Transverse colon (tissue), 4 donors: Measurements from ENCODE around the gene CHCHD4. TPM values are rescaled to one million over a fixed set of nuclear protein-coding genes. Genes with fewer than 3 reads are reported as not detected.
A peak's percentile ranks its signal among the peaks of the same experiment; 100 is the strongest.

Experiments
- DNase-seq: peaks from one replicate; pipeline ENCODE4 v3.0.0-alpha.2; 2019
- H3K27ac ChIP-seq, 4 donors: fragments of 200-600 bp; sonication (generic); 2 replicates each; pipeline ENCODE4 v1.5.1; 2016 to 2018; ENCODE audit warnings: inconsistent platforms in 4 of 4
- H3K27me3 ChIP-seq: fragments of 200-600 bp; sonication (generic); 2 replicates; pipeline ENCODE4 v1.5.1; 2017; ENCODE audit warnings: inconsistent platforms
- H3K36me3 ChIP-seq, 4 donors: fragments of 200-600 bp; sonication (generic); 2 replicates each; pipeline ENCODE4 v1.5.1; 2017 to 2019; ENCODE audit warnings: inconsistent platforms in 4 of 4
- H3K4me1 ChIP-seq, 4 donors: fragments of 200-600 bp; sonication (generic); 2 replicates each; pipeline ENCODE4 v1.5.1; 2017 to 2020; ENCODE audit warnings: inconsistent platforms in 4 of 4
- H3K4me3 ChIP-seq, 4 donors: fragments of 200-600 bp; sonication (generic); 1 replicate in 1 of 4; 2 replicates in 3 of 4; pipeline versions ENCODE4 v1.5.1 to v1.6.1; 2017 to 2019; ENCODE audit warnings: inconsistent platforms in 4 of 4
- H3K9me3 ChIP-seq, 2 donors: fragments of 200-600 bp; sonication (generic); 2 replicates each; pipeline ENCODE4 v1.5.1; 2017 to 2019; ENCODE audit warnings: inconsistent platforms in 2 of 2
- EP300 ChIP-seq: sonication (generic); formaldehyde crosslinking; IDR thresholded peaks from one replicate; pipeline ENCODE4 v1.6.1; 2017; ENCODE audit warnings: antibody characterized with exemption, low read depth
- POLR2A ChIP-seq: fragments of 450-650 bp; IDR thresholded peaks from one replicate; pipeline ENCODE4 v1.6.1; 2016; ENCODE audit warnings: antibody characterized with exemption, mild to moderate bottlenecking, moderate library complexity
- POLR2AphosphoS5 ChIP-seq, 3 donors: sonication (generic); formaldehyde crosslinking; IDR thresholded peaks; one replicate each; pipeline ENCODE4 v1.6.1; 2016; ENCODE audit warnings: antibody characterized with exemption in 3 of 3
- WGBS, 2 donors: methylation state at CpG; one replicate each; pipeline ENCODE4 v1.1.5; 2018; ENCODE audit warnings: low coverage in 1 of 2; 5-methylcytosine and 5-hydroxymethylcytosine counted together
- in situ Hi-C, 4 donors: fragments of 200-750 bp; cut with MboI; loops; one replicate each; pipeline versions ENCODE4 v1.15.0 to v1.15.1; 2017; ENCODE audit warnings: low sequenced_read_pairs in 3 of 4, low pct_ligation_motif_present in 1 of 4, low pct_unique_long_range_greater_than_20kb in 1 of 4
- intact Hi-C: fragments of 100-400 bp; cut with DNase I; formaldehyde crosslinking; loops from one replicate; pipeline ENCODE4 v1.15.1; 2023; ENCODE audit warnings: low total_unique reads
- total RNA-seq, 4 donors: library from RNA; depleted of rRNA; stranded (reverse); fragments of >200 nt; gene quantifications; one replicate each; pipeline ENCODE4 v1.1.0, GENCODE V29; 2016
- TF ChIP-seq, protein P1 (sequence below), 5 experiments: fragments of 200-600 bp in 3 of 5; fragments of 450-650 bp in 2 of 5; sonication (generic) in 3 of 5; IDR thresholded peaks; 1 replicate in 2 of 5; 2 replicates in 3 of 5; pipeline ENCODE4 v1.5.1; 2016 to 2017; ENCODE audit warnings: antibody characterized with exemption in 5 of 5, inconsistent platforms in 3 of 5, mild to moderate bottlenecking in 2 of 5, moderate library complexity in 1 of 5

The CHCHD4 gene
- total RNA-seq, 4 donors from 2014 or later, result 0.80 to 22.1 (median 13.5) TPM

GRCh38 chr3:14152963-14153355, 28.3 kb upstream of the CHCHD4 start:
- peaks cover 0 to 27% (median 4%) of the 10 kb centered on the region in 4 donors for H3K36me3 ChIP-seq
- in situ Hi-C loops, result loop anchor here in 1 of 4 donors (25.0 kb wide), 1 partner anchor 266 kb away; the partner anchor contains the start of gene WNT7A
- intact Hi-C loops, result no loop called here
- 86% methylated on average over 4 of the region's 4 CpGs; no CpG with 5 or more reads in 1 of the 2 donors for WGBS, 2 donors
- DNase-seq, result no peak
- H3K27me3 ChIP-seq, result no peaks in the 10 kb centered on the region
- H3K4me1 ChIP-seq, result no peaks in the 10 kb centered on the region
- TF ChIP-seq, protein P1, sequence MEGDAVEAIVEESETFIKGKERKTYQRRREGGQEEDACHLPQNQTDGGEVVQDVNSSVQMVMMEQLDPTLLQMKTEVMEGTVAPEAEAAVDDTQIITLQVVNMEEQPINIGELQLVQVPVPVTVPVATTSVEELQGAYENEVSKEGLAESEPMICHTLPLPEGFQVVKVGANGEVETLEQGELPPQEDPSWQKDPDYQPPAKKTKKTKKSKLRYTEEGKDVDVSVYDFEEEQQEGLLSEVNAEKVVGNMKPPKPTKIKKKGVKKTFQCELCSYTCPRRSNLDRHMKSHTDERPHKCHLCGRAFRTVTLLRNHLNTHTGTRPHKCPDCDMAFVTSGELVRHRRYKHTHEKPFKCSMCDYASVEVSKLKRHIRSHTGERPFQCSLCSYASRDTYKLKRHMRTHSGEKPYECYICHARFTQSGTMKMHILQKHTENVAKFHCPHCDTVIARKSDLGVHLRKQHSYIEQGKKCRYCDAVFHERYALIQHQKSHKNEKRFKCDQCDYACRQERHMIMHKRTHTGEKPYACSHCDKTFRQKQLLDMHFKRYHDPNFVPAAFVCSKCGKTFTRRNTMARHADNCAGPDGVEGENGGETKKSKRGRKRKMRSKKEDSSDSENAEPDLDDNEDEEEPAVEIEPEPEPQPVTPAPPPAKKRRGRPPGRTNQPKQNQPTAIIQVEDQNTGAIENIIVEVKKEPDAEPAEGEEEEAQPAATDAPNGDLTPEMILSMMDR (IDR thresholded peaks at IDR 0.05), result no peak
- TF ChIP-seq POLR2A (no peak), EP300 (no peak), POLR2AphosphoS5 (IDR thresholded peaks at IDR 0.05) (no peak)
- H3K9me3 ChIP-seq, result no peaks in the 10 kb centered on the region
- no peak overlapping the region for H3K27ac ChIP-seq
- no peak overlapping the region for H3K4me3 ChIP-seq

DNA sequence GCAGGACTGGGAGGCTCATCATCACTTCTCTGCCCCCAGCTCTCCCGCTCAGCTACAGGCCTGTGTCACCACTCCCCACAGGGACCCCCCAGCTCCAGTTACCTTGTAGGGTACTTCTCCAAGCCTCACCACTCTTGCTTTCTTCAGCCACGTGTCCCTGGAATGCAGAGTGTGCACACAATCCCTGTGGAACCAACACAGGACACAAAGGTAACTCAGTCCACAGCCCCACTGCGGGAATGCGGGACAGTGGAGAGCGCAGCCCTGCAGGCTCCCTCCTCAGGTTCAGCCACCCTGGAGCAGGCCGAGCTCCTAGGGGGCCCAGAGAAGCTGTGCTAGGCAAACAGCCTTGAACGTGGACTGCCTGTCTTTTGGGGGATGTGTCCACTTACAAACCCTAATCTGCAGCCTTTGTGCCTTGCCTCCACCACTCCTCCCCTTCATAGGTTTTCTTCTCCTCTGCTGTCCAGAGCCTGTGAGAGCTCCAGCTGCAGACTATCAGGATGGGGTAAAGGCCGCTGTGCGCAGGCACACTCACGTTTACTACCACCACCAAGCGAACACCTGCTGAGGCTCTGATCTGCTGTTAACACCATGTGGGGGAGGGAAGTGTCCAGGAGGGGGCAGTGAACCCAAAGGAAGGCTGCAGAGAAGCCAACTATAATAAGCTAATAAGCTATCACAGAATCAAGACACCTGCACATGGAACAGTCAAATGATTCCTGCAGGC, 27.7 kb upstream of the CHCHD4 start:
- no peaks in the 10 kb centered on the region for H3K27me3 ChIP-seq
- H3K4me1 ChIP-seq, result no peaks in the 10 kb centered on the region
- TF ChIP-seq POLR2AphosphoS5 (IDR thresholded peaks at IDR 0.05), result no peak
- TF ChIP-seq, protein P1 (IDR thresholded peaks at IDR 0.05), result peak in 1 of 5 experiments; percentile 8
- H3K36me3 ChIP-seq, result peaks cover 0 to 22% (median 0%) of the 10 kb centered on the region in 4 donors
- H3K4me3 ChIP-seq, result no peak overlapping the region
- intact Hi-C loops, result no loop called here
- H3K27ac ChIP-seq, result no peak overlapping the region
- 83 to 87% methylated on average over 2 to 11 of the region's 11 CpGs for WGBS, 2 donors
- no peaks in the 10 kb centered on the region for H3K9me3 ChIP-seq
- no peak for DNase-seq
- in situ Hi-C loops, result loop anchor here in 1 of 4 donors (25.0 kb wide), 1 partner anchor 265 kb away; the partner anchor contains the start of gene WNT7A

- in situ Hi-C loops (loop anchor here in 1 of 4 donors (25.0 kb wide), 1 partner anchor 264 kb away; the partner anchor contains the start of gene WNT7A), intact Hi-C loops (no loop called here)
- no peaks in the 10 kb centered on the region for H3K4me1 ChIP-seq
- no peak for DNase-seq
- TF ChIP-seq EP300 (no peak), POLR2AphosphoS5 (IDR thresholded peaks at IDR 0.05) (no peak), POLR2A (no peak)
- TF ChIP-seq, protein P1 (IDR thresholded peaks at IDR 0.05), result no peak
- H3K27me3 ChIP-seq, result no peaks in the 10 kb centered on the region
- H3K9me3 ChIP-seq, result no peaks in the 10 kb centered on the region
- H3K4me3 ChIP-seq, result no peak overlapping the region
- 90 to 95% methylated on average over 5 to 12 of the region's 12 CpGs for WGBS, 2 donors
- H3K36me3 ChIP-seq, result peaks cover 0 to 24% (median 4%) of the 10 kb centered on the region in 4 donors
- no peak overlapping the region for H3K27ac ChIP-seq
Measured at GRCh38 chr3:14151471-14152083, 26.9 kb upstream of the CHCHD4 start.

DNA sequence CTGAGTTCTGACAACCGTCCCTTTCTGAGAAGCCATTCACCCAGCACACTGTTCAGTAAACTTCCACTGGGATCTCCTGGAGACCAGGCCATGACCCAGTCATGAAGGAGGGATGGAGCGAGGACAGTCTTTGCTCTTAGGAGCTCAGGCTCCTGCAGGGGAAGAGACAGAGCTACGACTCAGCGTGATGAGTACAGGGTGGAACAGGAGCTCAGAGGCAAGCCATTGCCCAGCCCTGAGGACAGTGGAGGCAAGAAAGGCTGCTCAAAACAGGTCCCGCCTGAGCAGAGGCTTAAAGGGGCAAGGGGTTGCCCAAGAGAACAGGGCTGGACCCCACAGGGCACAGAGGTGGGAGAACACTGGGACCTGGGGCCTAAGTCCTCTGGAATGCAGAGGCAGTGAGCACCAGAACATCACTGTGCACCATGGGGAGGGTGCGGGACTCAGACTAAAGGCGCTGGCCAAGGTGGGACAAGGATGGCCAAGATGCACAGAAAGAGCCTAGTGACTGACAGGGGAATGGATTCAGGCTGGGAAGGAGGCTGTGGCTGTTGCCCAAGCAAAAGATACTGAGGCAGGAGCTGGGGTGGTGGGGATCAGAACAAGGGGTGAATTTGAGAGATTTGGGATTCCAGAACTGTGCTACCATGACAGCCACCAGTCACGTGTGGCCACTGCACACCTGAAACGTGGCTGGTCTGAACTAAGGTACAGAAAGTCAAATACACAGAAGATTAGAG, 26.0 kb upstream of the CHCHD4 start:
- no peak for DNase-seq
- Histone ChIP-seq H3K36me3 (peaks cover 0 to 22% (median 7%) of the 10 kb centered on the region in 4 donors), H3K27ac (no peak overlapping the region), H3K9me3 (no peaks in the 10 kb centered on the region), H3K4me1 (peaks cover 0 to 6% (median 3%) of the 10 kb centered on the region in 4 donors), H3K27me3 (no peaks in the 10 kb centered on the region), H3K4me3 (no peak overlapping the region)
- intact Hi-C loops (no loop called here), in situ Hi-C loops (loop anchor here in 1 of 4 donors (25.0 kb wide), 1 partner anchor 263 kb away; the partner anchor contains the start of gene WNT7A)
- WGBS, 2 donors, result 89 to 97% methylated on average over 4 to 9 of the region's 9 CpGs
- TF ChIP-seq POLR2A, result no peak
- TF ChIP-seq, protein P1 (IDR thresholded peaks at IDR 0.05), result no peak
- no peak for TF ChIP-seq POLR2AphosphoS5 (IDR thresholded peaks at IDR 0.05)
- TF ChIP-seq EP300, result no peak
